H1 (cell line): ENCODE results near the gene ALK. TPM values are rescaled to one million over a fixed set of nuclear protein-coding genes. Genes with fewer than 3 reads are reported as not detected.

Source experiments
- CTCF ChIA-PET: fragments of 300-600 bp; sonication (Branson Sonifier 250); formaldehyde crosslinking; loops from one replicate; lab custom pipeline; 2021; ENCODE audit not compliant: partially characterized antibody; lab: Charles Lee
- POLR2A ChIA-PET: fragments of 300-600 bp; sonication (Branson Sonifier 250); formaldehyde crosslinking; loops from one replicate; lab custom pipeline; 2021; ENCODE audit warnings: inconsistent platforms; ENCODE audit not compliant: partially characterized antibody; lab: Charles Lee
- DNase-seq, 2 experiments: peaks; one replicate each; pipeline versions ENCODE4 v3.0.0 to v3.0.0-alpha.2; 2010 to 2022; ENCODE audit warnings: low spot score in 2 of 2, low read depth in 1 of 2, mixed read lengths in 1 of 2
- FAIRE-seq: peaks from 2 replicates; lab custom pipeline; 2011; peaks lifted over from hg19 to GRCh38; lab: Jason Lieb, UNC
- H2AFZ ChIP-seq: 2 replicates; pipeline ENCODE4 v1.8.1; 2012; ENCODE audit warnings: low read length, inconsistent platforms
- H2AK5ac ChIP-seq: 2 replicates; pipeline ENCODE4 v1.6.1; 2013; ENCODE audit warnings: low read depth, low read length
- H2BK120ac ChIP-seq: replicated peaks from 2 replicates; pipeline ENCODE3; 2013; ENCODE audit warnings: low read depth, low read length, inconsistent platforms
- H2BK12ac ChIP-seq: 2 replicates; pipeline ENCODE4 v1.6.1; 2013; ENCODE audit warnings: low read depth, low read length
- H2BK15ac ChIP-seq: 2 replicates; pipeline ENCODE4 v1.6.1; 2013; ENCODE audit warnings: low read length
- H2BK20ac ChIP-seq: 2 replicates; pipeline ENCODE4 v1.6.1; 2013; ENCODE audit warnings: low read length
- H2BK5ac ChIP-seq: 2 replicates; pipeline ENCODE4 v1.6.1; 2013; ENCODE audit warnings: low read depth, low read length
- H3K14ac ChIP-seq: 2 replicates; pipeline ENCODE4 v1.6.1; 2013; ENCODE audit warnings: inconsistent platforms; ENCODE audit not compliant: insufficient read length
- H3K18ac ChIP-seq: 2 replicates; pipeline ENCODE4 v1.6.1; 2013; ENCODE audit warnings: low read length; ENCODE audit errors: extremely low read depth
- H3K23ac ChIP-seq: 2 replicates; pipeline ENCODE4 v1.6.1; 2013; ENCODE audit warnings: inconsistent platforms; ENCODE audit not compliant: insufficient read length
- H3K23me2 ChIP-seq: 2 replicates; pipeline ENCODE4 v1.6.1; 2013; ENCODE audit warnings: low read depth, low read length
- H3K27ac ChIP-seq: 2 replicates; pipeline ENCODE4 v1.6.1; 2011; ENCODE audit warnings: low read depth, low read length, inconsistent platforms
- H3K27me3 ChIP-seq, 4 experiments: replicated peaks in 1 of 4; 1 replicate in 1 of 4; 2 replicates in 3 of 4; pipeline versions ENCODE4 v1.6.1 to v1.8.1; 2011 to 2013; ENCODE audit warnings: low read length in 3 of 4, mild to moderate bottlenecking in 3 of 4, inconsistent platforms in 2 of 4, mixed read lengths in 2 of 4, moderate library complexity in 1 of 4; ENCODE audit not compliant: control insufficient read depth in 3 of 4, insufficient read depth in 3 of 4; ENCODE audit errors: extremely low read depth in 1 of 4
- H3K36me3 ChIP-seq, 4 experiments: 2 replicates each; pipeline versions ENCODE4 v1.6.1 to v1.8.1; 2011 to 2013; ENCODE audit warnings: mild to moderate bottlenecking in 4 of 4, low read length in 3 of 4, moderate library complexity in 2 of 4, control low read depth in 1 of 4, inconsistent platforms in 1 of 4; ENCODE audit not compliant: insufficient read depth in 4 of 4, control insufficient read depth in 2 of 4
- H3K4ac ChIP-seq: replicated peaks from 2 replicates; pipeline ENCODE3; 2013; ENCODE audit warnings: low read length, low read depth, mixed read lengths, inconsistent platforms; ENCODE audit not compliant: insufficient read length
- H3K4me1 ChIP-seq, 4 experiments: replicated peaks in 1 of 4; 1 replicate in 1 of 4; 2 replicates in 3 of 4; pipeline versions ENCODE4 v1.6.1 to v1.8.1; 2011 to 2013; ENCODE audit warnings: low read length in 3 of 4, inconsistent platforms in 2 of 4, mixed read lengths in 1 of 4; ENCODE audit not compliant: insufficient read depth in 4 of 4, control insufficient read depth in 3 of 4
- H3K4me2 ChIP-seq, 2 experiments: 2 replicates each; pipeline versions ENCODE4 v1.6.1 to v1.8.1; 2011 to 2013; ENCODE audit warnings: low read depth in 2 of 2, low read length in 2 of 2, control low read depth in 1 of 2, inconsistent platforms in 1 of 2, mild to moderate bottlenecking in 1 of 2; ENCODE audit not compliant: insufficient read depth in 1 of 2
- H3K4me3 ChIP-seq, 4 experiments: fragments of 200-600, 300-600 bp in 1 of 4; sonication (generic), shearing (Covaris generic), sonication (Bioruptor Twin) in 1 of 4; 2 replicates each; pipeline versions ENCODE4 v1.5.1 to v1.8.1; 2011 to 2016; ENCODE audit warnings: low read length in 4 of 4, low read depth in 3 of 4, control low read depth in 2 of 4, inconsistent platforms in 2 of 4, mild to moderate bottlenecking in 2 of 4, mixed read lengths in 1 of 4, moderate library complexity in 1 of 4; ENCODE audit not compliant: insufficient read depth in 2 of 4; ENCODE audit errors: extremely low read depth in 1 of 4
- H3K56ac ChIP-seq: replicated peaks from 2 replicates; pipeline ENCODE3; 2013; ENCODE audit warnings: low read depth, mild to moderate bottlenecking, mixed read lengths, low read length, inconsistent platforms; ENCODE audit not compliant: insufficient read length
- H3K79me1 ChIP-seq: 2 replicates; pipeline ENCODE4 v1.6.1; 2013; ENCODE audit warnings: low read depth, low read length, control low read depth
- H3K79me2 ChIP-seq, 2 experiments: 2 replicates each; pipeline versions ENCODE4 v1.6.1 to v1.8.1; 2012 to 2013; ENCODE audit warnings: low read length in 2 of 2, mild to moderate bottlenecking in 2 of 2, inconsistent platforms in 1 of 2; ENCODE audit not compliant: insufficient read depth in 2 of 2, control insufficient read depth in 1 of 2
- H3K9ac ChIP-seq, 4 experiments: replicated peaks in 1 of 4; 1 replicate in 1 of 4; 2 replicates in 3 of 4; pipeline versions ENCODE4 v1.6.1 to v1.8.1; 2011 to 2013; ENCODE audit warnings: low read depth in 3 of 4, low read length in 3 of 4, control low read depth in 2 of 4, mild to moderate bottlenecking in 2 of 4, moderate library complexity in 2 of 4, inconsistent platforms in 1 of 4; ENCODE audit errors: extremely low read depth in 1 of 4
- H3K9me3 ChIP-seq, 2 experiments: 2 replicates each; pipeline versions ENCODE4 v1.6.1 to v1.8.1; 2012 to 2013; ENCODE audit warnings: mild to moderate bottlenecking in 2 of 2, moderate library complexity in 2 of 2, control low read depth in 1 of 2, inconsistent platforms in 1 of 2, low read depth in 1 of 2, low read length in 1 of 2, mixed read lengths in 1 of 2; ENCODE audit not compliant: insufficient read depth in 2 of 2
- H4K20me1 ChIP-seq, 2 experiments: replicated peaks in 1 of 2; 2 replicates each; pipeline versions ENCODE3 to v1.8.1; 2011 to 2013; ENCODE audit warnings: inconsistent platforms in 2 of 2, low read length in 2 of 2, mild to moderate bottlenecking in 1 of 2; ENCODE audit not compliant: insufficient read depth in 2 of 2, control insufficient read depth in 1 of 2
- H4K5ac ChIP-seq: 2 replicates; pipeline ENCODE4 v1.6.1; 2013; ENCODE audit warnings: low read length, low read depth, mixed read lengths, inconsistent platforms; ENCODE audit not compliant: insufficient read length
- H4K8ac ChIP-seq: 2 replicates; pipeline ENCODE4 v1.8.0; 2013; ENCODE audit warnings: mild to moderate bottlenecking, moderate library complexity, low read length, inconsistent platforms; ENCODE audit not compliant: insufficient read depth; ENCODE audit errors: extremely low read depth
- H4K91ac ChIP-seq: replicated peaks from 2 replicates; pipeline ENCODE3; 2013; ENCODE audit warnings: low read length, mixed read lengths, inconsistent platforms; ENCODE audit not compliant: insufficient read length
- JUN ChIP-seq: IDR thresholded peaks from 2 replicates; pipeline ENCODE4 v1.6.1; 2011; ENCODE audit warnings: low read depth, mild to moderate bottlenecking, improper control_type of control experiment, low read length
- NANOG ChIP-seq: IDR thresholded peaks from 2 replicates; pipeline ENCODE4 v1.6.1; 2011; ENCODE audit warnings: low read length, low read depth, mild to moderate bottlenecking, inconsistent platforms; ENCODE audit not compliant: insufficient read depth, poor library complexity, severe bottlenecking
- NRF1 ChIP-seq: IDR thresholded peaks from 2 replicates; pipeline ENCODE4 v1.6.1; 2011; ENCODE audit warnings: mild to moderate bottlenecking, low read depth, low read length, improper control_type of control experiment
- whole genome bisulfite sequencing, 2 experiments: shearing (Covaris generic) in 1 of 2; methylation state at CpG; one replicate each; pipeline versions ENCODE4 v1.1.6 to v1.1.7; 2013 to 2015; ENCODE audit warnings: low lambda C conversion rate in 2 of 2, mixed read lengths in 2 of 2, inconsistent platforms in 1 of 2, low coverage in 1 of 2, missing lambda C conversion rate in 1 of 2; ENCODE audit not compliant: insufficient replicate concordance in 2 of 2, insufficient coverage in 1 of 2, insufficient read length in 1 of 2; ENCODE audit errors: extremely low coverage in 1 of 2, missing lambda C conversion rate in 1 of 2; 5-methylcytosine and 5-hydroxymethylcytosine counted together
- polyA plus RNA-seq, 7 experiments: library from polyadenylated mRNA; depleted of rRNA in 3 of 7; stranded (reverse) in 5 of 7; unstranded in 2 of 7; fragments of >200 nt in 5 of 7; fragments of 200-250 nt in 2 of 7; gene quantifications; 1 replicate in 5 of 7; 2 replicates in 1 of 7; 4 replicates in 1 of 7; pipeline versions ENCODE4 v1.2.1 to v1.2.3, GENCODE V29; 2011 to 2013; ENCODE audit warnings: missing spikeins in 2 of 7, mixed read lengths in 2 of 7
- total RNA-seq: library from RNA; stranded (reverse); fragmentation: NEBNext Ultra II Directional; extraction: Animal tissue kit (Norgen Biotek cat#: 25700); gene quantifications from 2 replicates; pipeline ENCODE4 v1.2.1, GENCODE V29; 2021
- TF ChIP-seq, protein P1 (sequence below): IDR thresholded peaks from 2 replicates; pipeline ENCODE4 v1.6.1; 2012; ENCODE audit warnings: inconsistent platforms

ALK gene
- total and polyA plus RNA-seq, 2 of the 8 experiments (the other 6 are each of a cell fraction or from before 2014, with no cell fraction given), result 0.02 to 0.09 TPM

DNA sequence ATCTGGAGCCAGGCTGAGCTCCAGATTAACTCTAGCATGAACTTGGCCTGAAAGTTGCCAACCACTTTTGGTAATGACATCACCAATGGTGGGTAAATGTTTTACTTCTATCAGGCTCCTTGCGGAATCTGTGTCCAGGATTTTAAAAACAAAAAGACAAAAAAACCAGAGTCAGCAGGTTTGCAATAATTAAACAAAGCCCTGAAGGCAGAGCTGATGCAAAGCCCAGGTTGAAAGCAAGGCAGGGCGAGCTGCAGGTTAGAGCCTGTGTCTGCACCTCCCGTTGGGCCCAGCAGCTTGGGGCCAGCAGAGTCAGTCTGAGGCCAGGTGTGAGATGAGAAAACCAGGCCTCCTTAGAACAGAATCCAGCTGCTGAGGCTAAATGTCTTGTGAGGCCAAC lies 29.1 kb upstream of the ALK start:
- no peak overlapping the region for H3K4me2 ChIP-seq
- CTCF ChIA-PET, result interaction anchor here (0.7 to 2.7 kb wide), 5 partner anchors 27 to 236 kb away, joined by 3 to 18 read pairs (median 3); no protein-coding TSS in a partner anchor
- no peak overlapping the region for H2BK15ac ChIP-seq
- H3K4me1 ChIP-seq, result no peaks in the 10 kb centered on the region; a peak in 1 of 7 replicates
- H3K79me2 ChIP-seq, result no peaks in the 10 kb centered on the region
- H4K20me1 ChIP-seq, result no peaks in the 10 kb centered on the region
- no peak for DNase-seq
- H3K27ac ChIP-seq, result no peak overlapping the region
- no peak overlapping the region for H2AK5ac ChIP-seq
- H4K5ac ChIP-seq, result no peak overlapping the region
- WGBS, 2 experiments, result 92% methylated on average over 3 of the region's 3 CpGs; no CpG with 5 or more reads in 1 of the 2 experiments
- no peak for FAIRE-seq
- H3K9ac ChIP-seq, result no peak overlapping the region
- H3K14ac ChIP-seq, result no peak overlapping the region
- no peak overlapping the region for H2BK20ac ChIP-seq
- peak overlapping the region; percentile 66; the same call in 1 of the 2 replicates for H4K8ac ChIP-seq
- H3K36me3 ChIP-seq, result no peaks in the 10 kb centered on the region
- no peak overlapping the region for H3K4me3 ChIP-seq
- no peak overlapping the region for H3K18ac ChIP-seq
- TF ChIP-seq NANOG (no peak), JUN (no peak), NRF1 (no peak)
- TF ChIP-seq, protein P1, sequence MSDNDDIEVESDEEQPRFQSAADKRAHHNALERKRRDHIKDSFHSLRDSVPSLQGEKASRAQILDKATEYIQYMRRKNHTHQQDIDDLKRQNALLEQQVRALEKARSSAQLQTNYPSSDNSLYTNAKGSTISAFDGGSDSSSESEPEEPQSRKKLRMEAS, result no peak
- TF ChIP-seq, all 59 proteins: peak for 0
- Histone ChIP-seq H3K27me3 (no peaks in the 10 kb centered on the region), H3K4ac (no peak overlapping the region), H3K9me3 (no peaks in the 10 kb centered on the region), H3K56ac (no peak overlapping the region), H4K91ac (no peak overlapping the region), H3K79me1 (no peaks in the 10 kb centered on the region), H2AFZ (no peak overlapping the region), H2BK12ac (no peak overlapping the region), H3K23me2 (no peaks in the 10 kb centered on the region), H2BK120ac (no peak overlapping the region), H3K23ac (no peak overlapping the region), H2BK5ac (no peak overlapping the region)
- POLR2A ChIA-PET, result no interaction called here
